DMS79 (cell line): ENCODE measurements around the gene LRRC58.

Source experiments
- DNase-seq: peaks from one replicate; lab custom pipeline; 2025; lab: John Stamatoyannopoulos, UW

The LRRC58 gene

DNA sequence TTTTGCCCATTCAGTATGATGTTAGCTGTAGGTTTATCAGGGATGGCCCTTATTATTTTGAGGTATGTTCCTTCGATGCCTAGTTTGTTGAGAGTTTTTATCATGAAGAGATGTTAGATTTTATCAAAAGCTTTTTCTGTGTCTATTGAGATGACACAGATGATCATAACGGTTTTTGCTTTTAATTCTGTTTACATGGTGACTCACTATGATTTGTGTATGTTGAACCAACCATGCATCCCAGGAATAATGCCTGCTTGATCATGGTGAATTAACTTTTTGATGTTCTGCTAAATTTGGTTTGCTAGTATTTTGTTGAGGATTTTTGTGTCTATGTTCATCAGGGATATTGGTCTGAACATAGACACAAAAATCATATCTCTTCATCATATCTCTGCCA lies 72.4 kb downstream of the LRRC58 start:
- DNase-seq, result no peak

DNA sequence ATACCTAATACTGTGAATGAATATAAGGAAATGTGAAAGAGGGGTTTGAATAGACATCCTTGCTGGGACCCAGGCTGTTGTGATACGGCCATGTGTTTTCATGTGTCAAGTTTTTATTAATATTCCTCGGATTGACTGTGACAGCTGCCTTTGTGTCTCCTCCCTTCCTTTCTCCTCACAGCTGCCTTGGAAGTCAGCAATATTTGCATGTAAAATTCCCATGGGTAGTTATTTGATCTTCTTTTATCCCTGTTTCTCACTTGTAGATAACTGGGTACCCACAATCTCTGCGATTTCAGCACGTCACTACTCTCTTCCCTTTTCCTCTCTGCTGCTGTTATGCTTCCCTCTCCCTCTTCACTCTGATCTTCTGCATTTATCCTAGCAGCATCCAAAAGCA lies 73.5 kb downstream of the LRRC58 start:
- no peak for DNase-seq

DNA sequence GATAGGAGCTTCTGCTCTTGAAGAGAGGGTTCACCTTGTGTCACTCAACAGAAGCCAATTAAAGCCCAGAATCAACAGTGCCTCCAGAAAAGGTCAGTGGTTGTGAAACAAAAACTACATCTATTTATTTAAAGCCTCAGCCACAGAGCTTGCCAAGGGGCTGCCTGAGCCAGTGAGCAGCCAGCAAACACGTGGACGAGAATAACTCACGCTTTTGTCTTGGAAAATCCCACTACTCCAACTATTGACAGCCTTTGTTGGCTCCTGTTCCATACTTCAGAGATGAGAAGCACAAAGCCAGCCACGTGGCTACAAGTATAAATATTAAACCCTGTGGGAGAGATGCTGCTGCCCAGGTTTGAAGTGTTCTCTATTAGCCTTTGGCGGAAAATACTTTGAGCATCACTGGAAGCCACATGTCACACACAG lies 74.4 kb downstream of the LRRC58 start:
- DNase-seq, result peak; percentile 30
